IMR-90 (cell line): ENCODE results near the gene PLD4.

Experiments
- BHLHE40 ChIP-seq: fragments of 150-350 bp; IDR thresholded peaks from 2 replicates; pipeline ENCODE4 v1.6.1; 2016; ENCODE audit warnings: mild to moderate bottlenecking, low read depth, low read length
- CEBPB ChIP-seq: IDR thresholded peaks from 2 replicates; pipeline ENCODE4 v1.6.1; 2012; ENCODE audit warnings: low read depth, low read length, improper control_type of control experiment
- CHD1 ChIP-seq: IDR thresholded peaks from 2 replicates; pipeline ENCODE4 v1.6.1; 2012; ENCODE audit warnings: low read depth, low read length, improper control_type of control experiment
- CTCF ChIP-seq: conservative IDR thresholded peaks from 2 replicates; pipeline ENCODE4 v1.5.1; 2012; ENCODE audit warnings: mild to moderate bottlenecking, low read depth, low read length, improper control_type of control experiment
- ELK1 ChIP-seq: fragments of 150-350 bp; IDR thresholded peaks from 2 replicates; pipeline ENCODE4 v1.6.1; 2016; ENCODE audit warnings: low read depth, mild to moderate bottlenecking, low read length, moderate library complexity, borderline replicate concordance
- FOS ChIP-seq: fragments of 150-350 bp; IDR thresholded peaks from 2 replicates; pipeline ENCODE4 v1.6.1; 2016; ENCODE audit warnings: low read depth, low read length
- POLR2A ChIP-seq: IDR thresholded peaks from 2 replicates; pipeline ENCODE4 v1.6.1; 2012; ENCODE audit warnings: mild to moderate bottlenecking, low read depth, low read length
- RAD21 ChIP-seq: IDR thresholded peaks from 2 replicates; pipeline ENCODE4 v1.6.1; 2012; ENCODE audit warnings: low read length, improper control_type of control experiment
- RCOR1 ChIP-seq: IDR thresholded peaks from 2 replicates; pipeline ENCODE4 v1.6.1; 2012; ENCODE audit warnings: mild to moderate bottlenecking, low read length, improper control_type of control experiment; ENCODE audit not compliant: insufficient replicate concordance
- SMC3 ChIP-seq: fragments of 150-350 bp; IDR thresholded peaks from 2 replicates; pipeline ENCODE4 v1.6.1; 2016; ENCODE audit warnings: low read depth, mild to moderate bottlenecking, antibody characterized with exemption, low read length, moderate library complexity
- USF2 ChIP-seq: fragments of 150-350 bp; IDR thresholded peaks from 2 replicates; pipeline ENCODE4 v1.6.1; 2017; ENCODE audit warnings: mild to moderate bottlenecking, antibody characterized with exemption, low read length, low read depth

- no peak for TF ChIP-seq POLR2A
- TF ChIP-seq CTCF = no peak
- TF ChIP-seq FOS = no peak
- TF ChIP-seq CEBPB = no peak
- no peak for TF ChIP-seq RCOR1
- no peak for TF ChIP-seq RAD21
- no peak for TF ChIP-seq SMC3
- no peak for TF ChIP-seq CHD1
- TF ChIP-seq BHLHE40 = no peak
- TF ChIP-seq ELK1 = no peak
- no peak for TF ChIP-seq USF2
These were observed 53.3 kb downstream of the PLD4 start, which contains the start of gene AHNAK2 for GRCh38 chr14:104977681-104978653.
